ENCODE measurements around the gene NDUFAF8.

NDUFAF8 gene

DNA sequence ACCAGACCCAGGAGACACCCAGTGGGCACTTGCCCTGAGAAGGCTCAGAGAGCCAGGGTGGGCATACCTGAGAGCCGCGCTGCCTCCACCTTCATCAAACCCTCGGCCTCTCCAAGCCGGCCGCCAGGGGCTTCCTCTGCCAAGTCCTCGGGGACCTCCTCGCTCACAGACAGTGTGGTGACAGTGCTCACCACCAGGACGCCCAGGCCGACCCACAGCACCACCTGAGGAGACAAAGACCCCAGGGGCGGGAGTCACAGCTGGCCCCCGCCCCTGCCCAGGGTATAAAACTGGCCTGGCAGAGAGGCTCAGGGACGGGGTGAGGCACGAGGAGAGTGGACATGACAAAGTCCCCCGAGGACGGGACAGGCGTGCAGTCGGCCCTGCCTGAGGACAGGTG lies 21.1 kb downstream of the NDUFAF8 start:
- Histone ChIP-seq H3K36me3 (ENCODE audit: insufficient read depth) (0 out of 2 replicates have a peak, but pooled peaks cover 3% of the 10 kb centered on the region), H3K9ac (no peak overlapping the region), H2AFZ (ENCODE audit: low read depth) (no peak overlapping the region), H3K4me2 (no peak overlapping the region), H3K27ac (no peak overlapping the region), H3K4me3 (IDR thresholded peaks at IDR 0.05; ENCODE audit: insufficient read depth, low read depth, low read length) (no peak overlapping the region), H4K20me1 (ENCODE audit: insufficient read depth) (no peaks in the 10 kb centered on the region), H3K27me3 (ENCODE audit: insufficient read depth, low read depth) (no peaks in the 10 kb centered on the region), H3K4me1 (ENCODE audit: low read depth, poor library complexity, severe bottlenecking) (no peaks in the 10 kb centered on the region), H3K79me2 (ENCODE audit: insufficient read depth, low read depth) (no peaks in the 10 kb centered on the region)
- no peak for TF ChIP-seq CTCF (conservative IDR thresholded peaks at IDR 0.05; ENCODE audit: low read depth, low read length)

GRCh38 chr17:81260641-81261040 lies 21.5 kb downstream of the NDUFAF8 start:
- Histone ChIP-seq H4K20me1 (ENCODE audit: insufficient read depth) (no peaks in the 10 kb centered on the region), H3K36me3 (ENCODE audit: insufficient read depth) (0 out of 2 replicates have a peak, but pooled peaks cover 3% of the 10 kb centered on the region), H3K27me3 (ENCODE audit: insufficient read depth, low read depth) (no peaks in the 10 kb centered on the region), H3K79me2 (ENCODE audit: insufficient read depth, low read depth) (no peaks in the 10 kb centered on the region), H3K4me1 (ENCODE audit: low read depth, poor library complexity, severe bottlenecking) (no peaks in the 10 kb centered on the region), H3K27ac (no peak overlapping the region), H3K9ac (no peak overlapping the region), H3K4me3 (IDR thresholded peaks at IDR 0.05; ENCODE audit: insufficient read depth, low read depth, low read length) (no peak overlapping the region), H3K4me2 (no peak overlapping the region), H2AFZ (ENCODE audit: low read depth) (no peak overlapping the region)
- TF ChIP-seq CTCF (conservative IDR thresholded peaks at IDR 0.05; ENCODE audit: low read depth, low read length) = no peak

DNA sequence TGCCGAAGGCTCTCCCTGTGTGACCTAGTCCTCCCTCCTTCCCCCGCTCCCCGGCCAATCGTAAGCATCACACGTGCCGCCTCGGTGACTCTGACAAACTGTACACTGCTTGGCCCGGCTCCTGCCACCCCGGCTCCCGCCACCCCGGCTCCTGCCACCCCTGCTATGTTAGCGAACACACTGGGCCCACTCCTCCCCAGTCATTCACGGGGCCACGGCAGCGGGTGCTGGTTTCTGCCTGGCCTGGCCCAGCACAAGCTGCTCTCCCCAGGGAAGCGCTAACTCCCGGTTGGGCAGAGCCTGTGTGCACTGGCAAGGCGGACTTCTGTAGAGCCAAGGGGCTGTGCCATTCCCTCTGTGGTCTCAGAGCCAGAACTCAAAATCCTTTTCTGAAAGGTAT lies 22.0 kb downstream of the NDUFAF8 start:
- H3K4me2 ChIP-seq = no peak overlapping the region
- no peak overlapping the region for H3K9ac ChIP-seq
- H3K79me2 ChIP-seq (ENCODE audit: insufficient read depth, low read depth) = no peaks in the 10 kb centered on the region
- H3K27ac ChIP-seq = no peak overlapping the region
- no peak for TF ChIP-seq CTCF (conservative IDR thresholded peaks at IDR 0.05; ENCODE audit: low read depth, low read length)
- H2AFZ ChIP-seq (ENCODE audit: low read depth) = no peak overlapping the region
- 0 out of 2 replicates have a peak, but pooled peaks cover 3% of the 10 kb centered on the region for H3K36me3 ChIP-seq (ENCODE audit: insufficient read depth)
- H3K27me3 ChIP-seq (ENCODE audit: insufficient read depth, low read depth) = no peaks in the 10 kb centered on the region
- no peaks in the 10 kb centered on the region for H4K20me1 ChIP-seq (ENCODE audit: insufficient read depth)
- H3K4me1 ChIP-seq (ENCODE audit: low read depth, poor library complexity, severe bottlenecking) = no peaks in the 10 kb centered on the region
- no peak overlapping the region for H3K4me3 ChIP-seq (IDR thresholded peaks at IDR 0.05; ENCODE audit: insufficient read depth, low read depth, low read length)

DNA sequence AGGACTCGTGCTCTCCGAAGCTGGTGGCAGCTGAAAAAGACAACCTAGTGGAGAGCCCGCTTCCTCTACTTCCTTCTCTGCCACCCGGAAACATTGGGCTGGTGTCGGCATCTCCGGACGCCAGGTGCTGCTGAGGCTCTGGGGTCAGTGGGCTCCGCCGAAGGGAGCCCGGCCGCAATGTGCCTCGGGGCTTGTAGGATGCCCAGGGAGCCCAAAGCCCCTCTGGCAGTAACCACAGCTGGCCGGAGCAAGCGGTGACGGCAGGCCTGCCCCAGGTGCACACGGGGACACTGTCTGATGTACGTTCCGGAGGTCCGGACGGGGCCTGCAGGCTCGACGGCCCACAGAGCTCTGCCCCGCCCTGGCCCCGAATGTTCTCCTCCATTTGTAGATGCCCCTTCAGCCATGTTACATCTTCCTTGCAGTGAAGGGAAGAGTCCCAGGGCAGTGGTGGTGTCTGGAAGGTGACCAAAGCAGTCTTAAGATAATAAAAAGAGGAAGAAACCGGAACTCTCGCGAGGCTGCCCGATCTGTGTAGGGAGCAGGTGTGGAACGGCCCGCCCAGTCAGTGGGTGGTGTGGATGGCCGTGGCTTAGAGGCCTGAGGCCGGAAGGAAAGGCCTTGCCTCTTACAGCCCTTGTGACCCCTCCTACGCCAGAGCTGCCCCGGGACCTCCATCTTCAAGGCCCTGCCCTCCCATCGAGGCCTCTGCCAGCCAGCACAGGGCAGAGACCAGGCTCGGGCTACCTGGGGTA lies 22.6 kb downstream of the NDUFAF8 start:
- Histone ChIP-seq H3K4me1 (ENCODE audit: low read depth, poor library complexity, severe bottlenecking) (no peaks in the 10 kb centered on the region), H3K27me3 (ENCODE audit: insufficient read depth, low read depth) (no peaks in the 10 kb centered on the region), H3K4me2 (no peak overlapping the region), H3K27ac (no peak overlapping the region), H3K36me3 (ENCODE audit: insufficient read depth) (0 out of 2 replicates have a peak, but pooled peaks cover 3% of the 10 kb centered on the region), H4K20me1 (ENCODE audit: insufficient read depth) (no peaks in the 10 kb centered on the region), H3K4me3 (IDR thresholded peaks at IDR 0.05; ENCODE audit: insufficient read depth, low read depth, low read length) (no peak overlapping the region), H3K79me2 (ENCODE audit: insufficient read depth, low read depth) (no peaks in the 10 kb centered on the region), H2AFZ (ENCODE audit: low read depth) (no peak overlapping the region), H3K9ac (no peak overlapping the region)
- no peak for TF ChIP-seq CTCF (conservative IDR thresholded peaks at IDR 0.05; ENCODE audit: low read depth, low read length)

Data from KMS-11 (cell line).